GM12891 (cell line): ENCODE results near the gene COL25A1.

Experiments used
- PAX5 ChIP-seq: IDR thresholded peaks from 2 replicates; pipeline ENCODE4 v1.6.1; 2011; ENCODE audit warnings: low read length, moderate library complexity, mild to moderate bottlenecking; ENCODE audit not compliant: insufficient read depth, severe bottlenecking
- POLR2A ChIP-seq: IDR thresholded peaks from 2 replicates; pipeline ENCODE4 v1.6.1; 2011; ENCODE audit warnings: low read depth, low read length, control low read depth
- POLR2AphosphoS5 ChIP-seq: IDR thresholded peaks from 2 replicates; pipeline ENCODE4 v1.6.1; 2011; ENCODE audit warnings: low read depth, low read length, control low read depth
- POU2F2 ChIP-seq: IDR thresholded peaks from 2 replicates; pipeline ENCODE4 v1.6.1; 2011; ENCODE audit warnings: low read depth, mild to moderate bottlenecking, control low read depth, low read length, moderate library complexity
- SPI1 ChIP-seq: IDR thresholded peaks from 2 replicates; pipeline ENCODE4 v1.6.1; 2011; ENCODE audit warnings: low read depth, low read length, control low read depth
- TAF1 ChIP-seq: IDR thresholded peaks from 2 replicates; pipeline ENCODE4 v1.6.1; 2011; ENCODE audit warnings: low read depth, low read length, control low read depth

DNA sequence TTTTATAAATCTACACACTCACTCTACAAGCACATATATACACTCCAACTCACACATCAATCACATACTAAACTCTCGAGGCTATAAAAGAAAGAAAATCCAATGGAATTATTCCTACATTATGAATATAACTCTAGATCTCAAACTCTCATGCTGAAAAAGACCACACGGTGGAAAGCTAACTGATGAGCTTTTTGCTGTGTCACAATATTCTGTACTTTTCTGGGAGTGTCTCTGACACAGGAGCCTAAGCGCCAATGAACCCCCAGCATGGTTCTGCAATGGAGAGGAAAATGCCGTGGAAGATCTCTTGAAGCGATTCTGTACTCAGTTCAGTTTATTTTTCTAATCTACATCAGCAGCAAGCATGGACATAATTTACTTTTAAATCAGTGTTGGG lies 415.4 kb downstream of the COL25A1 start:
- TF ChIP-seq POLR2A (no peak), SPI1 (no peak), TAF1 (no peak), POU2F2 (no peak), POLR2AphosphoS5 (no peak), PAX5 (no peak)
